Calu3 (cell line): ENCODE results near the gene BMP7. TPM values are rescaled to one million over a fixed set of nuclear protein-coding genes. Genes with fewer than 3 reads are reported as not detected.

ENCODE experiments used
- BruUV-seq: library from RNA; stranded (reverse); fragments of 400-500 nt; replicated peaks from 2 replicates; lab custom pipeline; 2021; lab: Mats Ljungman, UMichigan
- CTCF ChIA-PET: fragments of 300-600 bp; sonication (Branson Sonifier 250); formaldehyde crosslinking; loops from one replicate; lab custom pipeline; 2022; ENCODE audit warnings: antibody characterized with exemption; lab: Charles Lee
- DNase-seq: peaks from one replicate; pipeline ENCODE4 v3.0.0; 2022
- H3K27ac Mint-ChIP-seq: one replicate; pipeline ENCODE4 v1.8.0; 2022; ENCODE audit warnings: mixed read lengths; ENCODE audit not compliant: unreplicated experiment
- H3K27me3 Mint-ChIP-seq: one replicate; pipeline ENCODE4 v1.8.0; 2022; ENCODE audit warnings: mixed read lengths; ENCODE audit not compliant: unreplicated experiment
- H3K36me3 Mint-ChIP-seq: one replicate; pipeline ENCODE4 v1.8.0; 2022; ENCODE audit warnings: mild to moderate bottlenecking, moderate library complexity, mixed read lengths; ENCODE audit not compliant: insufficient read depth, unreplicated experiment
- H3K4me1 Mint-ChIP-seq: one replicate; pipeline ENCODE4 v1.8.0; 2022; ENCODE audit warnings: mild to moderate bottlenecking, low read depth, mixed read lengths; ENCODE audit not compliant: unreplicated experiment
- H3K4me3 Mint-ChIP-seq: one replicate; pipeline ENCODE4 v1.8.0; 2022; ENCODE audit warnings: mild to moderate bottlenecking, low read depth, moderate library complexity, mixed read lengths; ENCODE audit not compliant: unreplicated experiment
- H3K9me3 Mint-ChIP-seq: one replicate; pipeline ENCODE4 v1.8.0; 2022; ENCODE audit warnings: low read depth, mixed read lengths; ENCODE audit not compliant: unreplicated experiment
- CTCF ChIP-seq: fragments of 200-600 bp; IDR thresholded peaks from one replicate; pipeline ENCODE4 v1.8.0; 2022; ENCODE audit warnings: antibody characterized with exemption; ENCODE audit not compliant: unreplicated experiment
- intact Hi-C: fragments of 100-400 bp; cut with micrococcal nuclease; formaldehyde crosslinking; loops from one replicate; pipeline ENCODE4 v1.10.0; 2022; ENCODE audit not compliant: unreplicated experiment
- total RNA-seq: library from RNA; stranded (reverse); gene quantifications from 2 replicates; pipeline ENCODE4 v1.2.3, GENCODE V29; 2022

The BMP7 gene
- total RNA-seq, 1 experiment from 2014 or later, result not detected

GRCh38 chr20:57244627-57245214, 21.7 kb downstream of the BMP7 start:
- no TSS peak for BruUV-seq

GRCh38 chr20:57244221-57244585, 22.2 kb downstream of the BMP7 start:
- CTCF ChIA-PET, result no interaction called here
- DNase-seq, result no peak
- Mint-ChIP-seq H3K4me3 (no peak overlapping the region), H3K4me1 (no peaks in the 10 kb centered on the region), H3K9me3 (peaks cover 7% of the 10 kb centered on the region), H3K36me3 (no peaks in the 10 kb centered on the region), H3K27ac (no peak overlapping the region), H3K27me3 (peaks cover 46% of the 10 kb centered on the region)
- TF ChIP-seq CTCF, result no peak
- no TSS peak for BruUV-seq
- intact Hi-C loops, result no loop called here

More at GRCh38 chr20:57244627-57245214, 21.7 kb downstream of the BMP7 start:
- Mint-ChIP-seq H3K27me3 (peaks cover 46% of the 10 kb centered on the region), H3K4me1 (no peaks in the 10 kb centered on the region), H3K4me3 (no peak overlapping the region), H3K9me3 (peaks cover 5% of the 10 kb centered on the region), H3K27ac (no peak overlapping the region), H3K36me3 (no peaks in the 10 kb centered on the region)
- no peak for DNase-seq
- CTCF ChIA-PET, result interaction anchor here (0.7 kb wide), 2 partner anchors 8 to 17 kb away, joined by 4 read pairs; no protein-coding TSS in a partner anchor
- intact Hi-C loops, result no loop called here
- TF ChIP-seq CTCF, result no peak

- H3K4me3 Mint-ChIP-seq, result no peak overlapping the region
- H3K27ac Mint-ChIP-seq, result no peak overlapping the region
- H3K9me3 Mint-ChIP-seq, result peaks cover 7% of the 10 kb centered on the region
- no peak for TF ChIP-seq CTCF
- intact Hi-C loops, result no loop called here
- CTCF ChIA-PET, result no interaction called here
- H3K36me3 Mint-ChIP-seq, result no peaks in the 10 kb centered on the region
- no peak for DNase-seq
- no TSS peak for BruUV-seq
- H3K27me3 Mint-ChIP-seq, result peaks cover 46% of the 10 kb centered on the region
- no peaks in the 10 kb centered on the region for H3K4me1 Mint-ChIP-seq
These were observed 22.8 kb downstream of the BMP7 start for GRCh38 chr20:57243480-57244220.

GRCh38 chr20:57242414-57242813, 24.0 kb downstream of the BMP7 start:
- Mint-ChIP-seq H3K4me3 (no peak overlapping the region), H3K27me3 (peaks cover 46% of the 10 kb centered on the region), H3K4me1 (no peaks in the 10 kb centered on the region), H3K9me3 (peaks cover 5% of the 10 kb centered on the region), H3K36me3 (no peaks in the 10 kb centered on the region), H3K27ac (no peak overlapping the region)
- no peak for DNase-seq
- no peak for TF ChIP-seq CTCF
- intact Hi-C loops, result no loop called here
- CTCF ChIA-PET, result no interaction called here
- BruUV-seq, result no TSS peak
